Thoracic aorta endothelial cell (primary cell): ENCODE measurements around the gene PLCL2. TPM values are rescaled to one million over a fixed set of nuclear protein-coding genes. Genes with fewer than 3 reads are reported as not detected.

Source experiments
- total RNA-seq: library from RNA; depleted of rRNA; stranded (reverse); fragments of >200 nt; gene quantifications from 2 replicates; pipeline ENCODE4 v1.2.3, GENCODE V29; 2012

Gene PLCL2
- 13.3 and 13.8 TPM in 2 replicates for total RNA-seq

DNA sequence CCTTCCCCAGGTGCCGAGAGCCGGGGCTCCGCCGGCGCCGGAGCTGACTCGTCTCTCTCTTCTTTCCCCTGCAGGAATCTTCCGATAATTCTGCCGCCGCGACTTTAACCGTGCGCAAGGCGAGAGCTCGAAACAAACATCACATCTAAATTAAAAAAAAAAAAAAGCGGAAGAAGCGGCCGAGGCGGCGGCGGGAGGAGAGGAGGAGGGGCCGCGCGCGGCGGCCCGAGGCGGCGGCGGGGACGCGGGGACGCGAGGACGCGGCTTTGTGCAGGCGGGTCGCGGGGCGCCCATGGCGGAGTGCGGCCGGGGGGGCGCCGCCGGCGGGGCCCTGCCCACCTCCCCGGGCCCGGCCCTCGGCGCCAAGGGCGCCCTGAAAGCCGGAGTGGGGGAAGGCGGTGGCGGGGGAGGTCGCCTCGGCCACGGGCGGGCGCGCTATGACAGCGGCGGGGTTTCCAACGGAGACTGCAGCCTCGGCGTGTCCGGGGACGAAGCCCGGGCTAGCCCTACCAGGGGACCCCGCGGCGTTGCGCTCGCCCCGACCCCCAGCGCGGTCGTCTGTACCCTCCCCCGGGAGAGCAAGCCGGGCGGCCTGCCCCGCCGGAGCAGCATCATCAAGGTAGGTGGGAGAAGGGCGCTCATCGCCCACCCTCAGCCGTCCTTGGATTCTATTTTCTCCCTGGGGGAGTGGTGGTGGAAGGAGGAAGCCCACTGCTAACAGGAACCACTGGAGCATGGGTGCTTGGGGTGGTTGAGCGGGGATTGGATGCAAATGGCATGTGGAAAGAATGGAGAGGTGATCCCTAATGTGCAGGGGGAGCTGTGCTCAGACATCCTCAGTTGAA is at the start of gene PLCL2:
PLCL2 (plus strand) TSS at position 208 of the 845 bp plus-strand sequence; CDS start at position 293, 85 bp downstream.

